Mucosa of stomach (tissue), 1 donor: Measurements from ENCODE around the gene TPBG.
A peak's percentile ranks its signal among the peaks of the same experiment; 100 is the strongest.

Experiments used
- H3K27me3 ChIP-seq: one replicate; pipeline ENCODE4 v1.7.0; 2013; ENCODE audit warnings: mild to moderate bottlenecking, low read length; ENCODE audit not compliant: control insufficient read depth, insufficient read depth
- H3K36me3 ChIP-seq: one replicate; pipeline ENCODE4 v1.7.0; 2013; ENCODE audit warnings: low read length; ENCODE audit not compliant: control insufficient read depth, insufficient read depth
- H3K4me1 ChIP-seq: one replicate; pipeline ENCODE4 v1.7.0; 2013; ENCODE audit warnings: mild to moderate bottlenecking, low read length; ENCODE audit not compliant: control insufficient read depth, insufficient read depth
- H3K4me3 ChIP-seq: one replicate; pipeline ENCODE4 v1.7.0; 2013; ENCODE audit warnings: low read length
- H3K9ac ChIP-seq: one replicate; pipeline ENCODE4 v1.7.0; 2013; ENCODE audit warnings: mild to moderate bottlenecking, low read length, moderate library complexity
- H3K9me3 ChIP-seq: one replicate; pipeline ENCODE4 v1.7.0; 2013; ENCODE audit warnings: mild to moderate bottlenecking, low read length, moderate library complexity; ENCODE audit not compliant: control insufficient read depth
- donor health status: Pancreatic carcinoma.

The TPBG gene

GRCh38 chr6:82362144-82362543, 1.5 kb upstream of the TPBG start:
- peaks cover 29% of the 10 kb centered on the region for H3K27me3 ChIP-seq
- H3K36me3 ChIP-seq = no peaks in the 10 kb centered on the region
- peaks cover 16% of the 10 kb centered on the region for H3K4me1 ChIP-seq
- no peaks in the 10 kb centered on the region for H3K9me3 ChIP-seq
- H3K4me3 ChIP-seq = no peak overlapping the region
- H3K9ac ChIP-seq = no peak overlapping the region

GRCh38 chr6:82362878-82363427, 664 bp upstream of the TPBG start:
- Histone ChIP-seq H3K9ac (peak overlapping the region; percentile 70), H3K4me1 (peaks cover 16% of the 10 kb centered on the region), H3K9me3 (no peaks in the 10 kb centered on the region), H3K36me3 (no peaks in the 10 kb centered on the region), H3K4me3 (peak overlapping the region; percentile 87), H3K27me3 (peaks cover 29% of the 10 kb centered on the region)

GRCh38 chr6:82364087-82365015, 734 bp downstream of the TPBG start:
- Histone ChIP-seq H3K36me3 (no peaks in the 10 kb centered on the region), H3K27me3 (peaks cover 29% of the 10 kb centered on the region), H3K4me1 (peaks cover 16% of the 10 kb centered on the region), H3K9ac (peak overlapping the region; percentile 70), H3K4me3 (peak overlapping the region; percentile 87), H3K9me3 (no peaks in the 10 kb centered on the region)

- Histone ChIP-seq H3K4me3 (peak overlapping the region; percentile 87), H3K9ac (peak overlapping the region; percentile 70), H3K4me1 (peaks cover 16% of the 10 kb centered on the region), H3K27me3 (peaks cover 28% of the 10 kb centered on the region), H3K9me3 (no peaks in the 10 kb centered on the region), H3K36me3 (no peaks in the 10 kb centered on the region)
These were observed 1.6 kb downstream of the TPBG start for GRCh38 chr6:82365016-82365795.

- peaks cover 15% of the 10 kb centered on the region for H3K4me1 ChIP-seq
- H3K4me3 ChIP-seq = no peak overlapping the region
- no peak overlapping the region for H3K9ac ChIP-seq
- H3K9me3 ChIP-seq = no peaks in the 10 kb centered on the region
- no peaks in the 10 kb centered on the region for H3K36me3 ChIP-seq
- peaks cover 7% of the 10 kb centered on the region for H3K27me3 ChIP-seq
These were observed 4.1 kb downstream of the TPBG start for GRCh38 chr6:82367704-82368103.

GRCh38 chr6:82370788-82371187, 7.2 kb downstream of the TPBG start:
- Histone ChIP-seq H3K4me1 (peaks cover under 1% of the 10 kb centered on the region), H3K9ac (no peak overlapping the region), H3K36me3 (no peaks in the 10 kb centered on the region), H3K27me3 (no peaks in the 10 kb centered on the region), H3K4me3 (no peak overlapping the region), H3K9me3 (no peaks in the 10 kb centered on the region)

GRCh38 chr6:82371799-82372546, 8.4 kb downstream of the TPBG start:
- Histone ChIP-seq H3K9ac (no peak overlapping the region), H3K36me3 (no peaks in the 10 kb centered on the region), H3K27me3 (no peaks in the 10 kb centered on the region), H3K4me1 (no peaks in the 10 kb centered on the region), H3K9me3 (no peaks in the 10 kb centered on the region), H3K4me3 (no peak overlapping the region)

GRCh38 chr6:82372656-82373055, 9.0 kb downstream of the TPBG start:
- H3K27me3 ChIP-seq = no peaks in the 10 kb centered on the region
- no peaks in the 10 kb centered on the region for H3K4me1 ChIP-seq
- no peak overlapping the region for H3K4me3 ChIP-seq
- no peaks in the 10 kb centered on the region for H3K9me3 ChIP-seq
- H3K9ac ChIP-seq = no peak overlapping the region
- H3K36me3 ChIP-seq = no peaks in the 10 kb centered on the region

GRCh38 chr6:82374516-82374915, 10.9 kb downstream of the TPBG start:
- Histone ChIP-seq H3K4me3 (no peak overlapping the region), H3K36me3 (no peaks in the 10 kb centered on the region), H3K9me3 (no peaks in the 10 kb centered on the region), H3K27me3 (no peaks in the 10 kb centered on the region), H3K9ac (no peak overlapping the region), H3K4me1 (no peaks in the 10 kb centered on the region)

- Histone ChIP-seq H3K36me3 (no peaks in the 10 kb centered on the region), H3K27me3 (no peaks in the 10 kb centered on the region), H3K9me3 (no peaks in the 10 kb centered on the region), H3K9ac (no peak overlapping the region), H3K4me3 (no peak overlapping the region), H3K4me1 (no peaks in the 10 kb centered on the region)
These were observed 13.0 kb downstream of the TPBG start for GRCh38 chr6:82376636-82377035.

GRCh38 chr6:82380566-82381185, 17.1 kb downstream of the TPBG start:
- Histone ChIP-seq H3K27me3 (no peaks in the 10 kb centered on the region), H3K36me3 (no peaks in the 10 kb centered on the region), H3K9ac (no peak overlapping the region), H3K9me3 (no peaks in the 10 kb centered on the region), H3K4me3 (no peak overlapping the region), H3K4me1 (no peaks in the 10 kb centered on the region)
